ENCODE data around the gene PRKACB. TPM values are rescaled to one million over a fixed set of nuclear protein-coding genes. Genes with fewer than 3 reads are reported as not detected.
A peak's percentile ranks its signal among the peaks of the same experiment; 100 is the strongest.

PRKACB gene
- total and polyA plus RNA-seq, 4 donors = 14.1 to 51.5 (median 37.1) TPM

DNA sequence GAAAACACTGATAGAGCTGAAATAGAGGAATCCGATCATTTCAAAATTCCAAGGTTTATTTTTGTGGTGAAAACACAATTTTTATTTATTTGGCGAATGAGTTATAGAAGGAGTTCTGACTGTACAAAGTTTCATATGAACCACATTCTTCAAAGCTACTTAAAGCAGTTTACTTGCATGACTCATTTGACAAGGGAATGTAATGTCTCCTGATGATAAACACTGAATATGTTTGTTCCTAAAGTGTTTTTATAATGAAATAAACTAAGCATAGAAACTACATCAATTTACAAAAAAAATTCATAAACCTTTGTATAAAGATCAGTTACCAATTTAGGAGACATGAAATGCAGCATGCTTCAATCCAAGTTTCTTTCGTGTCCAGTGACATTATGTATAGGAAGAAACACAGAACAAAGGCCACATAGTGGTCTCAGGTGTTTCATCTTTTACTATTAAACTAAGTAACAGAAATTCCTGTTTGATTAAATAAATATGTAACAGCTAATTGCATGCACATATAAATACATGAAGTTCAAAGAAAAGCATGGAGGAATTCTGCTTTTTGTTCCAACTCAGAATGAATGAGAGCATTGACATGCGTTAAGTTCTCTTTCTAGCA is 2.5 kb downstream of the PRKACB start:
- intact Hi-C loops (cut with DNase I) = loop anchor here in 1 of 2 donors (10.0 kb wide), 1 partner anchor 608 kb away; no protein-coding TSS in a partner anchor
- Histone ChIP-seq H3K27ac (ENCODE audit: low read depth in 1 of 2, low read length in 2 of 2) (no peak overlapping the region), H3K36me3 (ENCODE audit: control insufficient read depth in 1 of 2, insufficient read depth in 2 of 2, low read length in 1 of 2) (no peaks in the 10 kb centered on the region), H3K4me3 (ENCODE audit: low read length in 2 of 2) (no peak overlapping the region), H3K9me3 (ENCODE audit: control insufficient read depth, low read length) (no peaks in the 10 kb centered on the region), H3K27me3 (ENCODE audit: control insufficient read depth in 1 of 2, insufficient read depth in 2 of 2, low read length in 1 of 2) (no peaks in the 10 kb centered on the region), H3K4me1 (ENCODE audit: control insufficient read depth in 1 of 2, insufficient read depth in 2 of 2, low read length in 2 of 2) (no peaks in the 10 kb centered on the region)
- ATAC-seq (ENCODE audit: low FRiP score) (no peak), DNase-seq (no peak)
- 88 to 93% methylated on average over 4 of the region's 4 CpGs for WGBS, 2 donors

- ATAC-seq (ENCODE audit: low FRiP score) (no peak), DNase-seq (no peak)
- no peaks in the 10 kb centered on the region for H3K27me3 ChIP-seq (ENCODE audit: control insufficient read depth in 1 of 2, insufficient read depth in 2 of 2, low read length in 1 of 2)
- intact Hi-C loops (cut with DNase I) = loop anchor here in 1 of 2 donors (10.0 kb wide), 1 partner anchor 606 kb away; no protein-coding TSS in a partner anchor
- no peak overlapping the region for H3K27ac ChIP-seq (ENCODE audit: low read depth in 1 of 2, low read length in 2 of 2)
- no peaks in the 10 kb centered on the region for H3K9me3 ChIP-seq (ENCODE audit: control insufficient read depth, low read length)
- H3K36me3 ChIP-seq (ENCODE audit: control insufficient read depth in 1 of 2, insufficient read depth in 2 of 2, low read length in 1 of 2) = no peaks in the 10 kb centered on the region
- H3K4me3 ChIP-seq (ENCODE audit: low read length in 2 of 2) = no peak overlapping the region
- H3K4me1 ChIP-seq (ENCODE audit: control insufficient read depth in 1 of 2, insufficient read depth in 2 of 2, low read length in 2 of 2) = no peaks in the 10 kb centered on the region
- WGBS, 2 donors = 94 to 97% methylated on average over 1 of the region's 1 CpG
These were observed 4.7 kb downstream of the PRKACB start for GRCh38 chr1:84148758-84149157.

- H3K4me1 ChIP-seq (ENCODE audit: control insufficient read depth in 1 of 2, insufficient read depth in 2 of 2, low read length in 2 of 2) = peaks cover 0 to 5% of the 10 kb centered on the region in 2 donors
- no peak overlapping the region for H3K4me3 ChIP-seq (ENCODE audit: low read length in 2 of 2)
- no peaks in the 10 kb centered on the region for H3K27me3 ChIP-seq (ENCODE audit: control insufficient read depth in 1 of 2, insufficient read depth in 2 of 2, low read length in 1 of 2)
- H3K9me3 ChIP-seq (ENCODE audit: control insufficient read depth, low read length) = no peaks in the 10 kb centered on the region
- ATAC-seq (ENCODE audit: low FRiP score) (no peak), DNase-seq (no peak)
- no peaks in the 10 kb centered on the region for H3K36me3 ChIP-seq (ENCODE audit: control insufficient read depth in 1 of 2, insufficient read depth in 2 of 2, low read length in 1 of 2)
- WGBS, 2 donors = 96 to 100% methylated on average over 3 of the region's 3 CpGs
- intact Hi-C loops (cut with DNase I) = loop anchor here in 1 of 2 donors (10.0 kb wide), 1 partner anchor 622 kb away; no protein-coding TSS in a partner anchor
- no peak overlapping the region for H3K27ac ChIP-seq (ENCODE audit: low read depth in 1 of 2, low read length in 2 of 2)
These were observed 8.6 kb downstream of the PRKACB start for GRCh38 chr1:84152649-84153056.

GRCh38 chr1:84155517-84155916 is 11.4 kb downstream of the PRKACB start:
- Histone ChIP-seq H3K9me3 (ENCODE audit: control insufficient read depth, low read length) (no peaks in the 10 kb centered on the region), H3K36me3 (ENCODE audit: control insufficient read depth in 1 of 2, insufficient read depth in 2 of 2, low read length in 1 of 2) (no peaks in the 10 kb centered on the region), H3K27ac (ENCODE audit: low read depth in 1 of 2, low read length in 2 of 2) (no peak overlapping the region), H3K27me3 (ENCODE audit: control insufficient read depth in 1 of 2, insufficient read depth in 2 of 2, low read length in 1 of 2) (no peaks in the 10 kb centered on the region), H3K4me1 (ENCODE audit: control insufficient read depth in 1 of 2, insufficient read depth in 2 of 2, low read length in 2 of 2) (peaks cover 0 to 5% of the 10 kb centered on the region in 2 donors), H3K4me3 (ENCODE audit: low read length in 2 of 2) (no peak overlapping the region)
- intact Hi-C loops (cut with DNase I) = loop anchor here in 1 of 2 donors (10.0 kb wide), 1 partner anchor 619 kb away; no protein-coding TSS in a partner anchor
- DNase-seq = no peak
- 94 to 98% methylated on average over 3 of the region's 3 CpGs for WGBS, 2 donors
- no peak for ATAC-seq (ENCODE audit: low FRiP score)

DNA sequence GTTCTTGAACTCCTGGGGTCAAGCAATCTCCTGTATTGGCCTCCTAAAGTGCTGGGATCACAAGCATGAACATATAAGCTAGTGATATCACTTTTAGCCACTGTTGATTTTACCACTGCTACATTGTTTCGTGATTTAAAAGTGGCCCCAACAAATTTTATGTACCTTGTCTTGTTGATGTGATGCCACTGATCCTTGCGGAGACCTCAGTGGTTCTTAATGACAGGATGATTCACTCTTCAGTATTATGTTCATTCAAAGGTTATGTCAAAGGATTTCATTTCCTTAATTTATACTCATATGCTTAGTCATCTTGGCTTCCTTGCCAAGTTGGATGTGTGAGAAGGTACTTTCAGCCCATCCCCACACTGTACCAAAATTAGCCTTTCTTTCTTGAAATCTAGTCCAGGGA is 12.1 kb downstream of the PRKACB start:
- H3K36me3 ChIP-seq (ENCODE audit: control insufficient read depth in 1 of 2, insufficient read depth in 2 of 2, low read length in 1 of 2) = no peaks in the 10 kb centered on the region
- H3K4me3 ChIP-seq (ENCODE audit: low read length in 2 of 2) = no peak overlapping the region
- peak overlapping the region in 1 of 2 donors; percentile 14 for H3K27ac ChIP-seq (ENCODE audit: low read depth in 1 of 2, low read length in 2 of 2)
- DNase-seq (no peak), ATAC-seq (ENCODE audit: low FRiP score) (no peak)
- peaks cover 0 to 5% of the 10 kb centered on the region in 2 donors for H3K4me1 ChIP-seq (ENCODE audit: control insufficient read depth in 1 of 2, insufficient read depth in 2 of 2, low read length in 2 of 2)
- no peaks in the 10 kb centered on the region for H3K27me3 ChIP-seq (ENCODE audit: control insufficient read depth in 1 of 2, insufficient read depth in 2 of 2, low read length in 1 of 2)
- intact Hi-C loops (cut with DNase I) = loop anchor here in 1 of 2 donors (10.0 kb wide), 1 partner anchor 619 kb away; no protein-coding TSS in a partner anchor
- 42 to 45% methylated on average over 2 of the region's 2 CpGs for WGBS, 2 donors
- H3K9me3 ChIP-seq (ENCODE audit: control insufficient read depth, low read length) = no peaks in the 10 kb centered on the region

DNA sequence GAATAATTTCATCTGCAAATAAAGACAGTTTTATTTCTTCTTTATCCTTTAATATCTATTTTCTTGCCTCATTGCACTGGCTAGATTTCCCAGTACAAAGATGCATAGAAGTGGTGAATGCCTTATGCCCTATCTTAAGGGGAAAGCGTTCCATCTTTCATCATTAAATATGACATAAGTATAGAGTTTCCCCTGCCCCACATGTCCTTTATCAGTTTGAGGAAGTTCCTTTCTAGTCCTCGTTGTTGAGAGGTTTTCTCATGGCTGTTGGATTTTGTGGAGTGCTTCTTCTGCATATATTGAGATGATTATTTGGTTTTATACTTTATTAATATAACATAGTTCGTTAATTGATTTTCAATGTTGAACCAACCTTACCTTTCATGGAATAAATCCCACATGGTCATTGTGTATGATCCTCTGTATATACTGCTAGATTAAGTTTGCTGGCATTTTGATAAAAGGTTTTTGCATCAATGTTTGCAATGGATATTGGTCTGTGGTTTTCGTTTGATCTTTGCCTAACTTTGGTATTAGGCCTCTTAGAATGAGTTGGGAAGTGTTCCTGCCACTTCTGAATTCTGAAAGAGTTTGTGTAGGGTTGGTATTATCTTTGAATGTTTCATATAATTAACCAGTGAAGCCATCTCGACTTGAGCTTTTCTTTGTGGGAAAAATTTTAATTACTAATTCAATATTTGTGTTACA is 15.6 kb downstream of the PRKACB start:
- no peak for ATAC-seq (ENCODE audit: low FRiP score)
- no peaks in the 10 kb centered on the region for H3K9me3 ChIP-seq (ENCODE audit: control insufficient read depth, low read length)
- WGBS, 2 donors = 93% methylated on average over 5 of the region's 5 CpGs
- H3K4me3 ChIP-seq (ENCODE audit: low read length in 2 of 2) = no peak overlapping the region
- DNase-seq = no peak
- H3K27ac ChIP-seq (ENCODE audit: low read depth in 1 of 2, low read length in 2 of 2) = no peak overlapping the region
- H3K36me3 ChIP-seq (ENCODE audit: control insufficient read depth in 1 of 2, insufficient read depth in 2 of 2, low read length in 1 of 2) = no peaks in the 10 kb centered on the region
- intact Hi-C loops (cut with DNase I) = loop anchor here in 1 of 2 donors (10.0 kb wide), 1 partner anchor 615 kb away; no protein-coding TSS in a partner anchor
- no peaks in the 10 kb centered on the region for H3K27me3 ChIP-seq (ENCODE audit: control insufficient read depth in 1 of 2, insufficient read depth in 2 of 2, low read length in 1 of 2)
- H3K4me1 ChIP-seq (ENCODE audit: control insufficient read depth in 1 of 2, insufficient read depth in 2 of 2, low read length in 2 of 2) = peaks cover 0 to 5% of the 10 kb centered on the region in 2 donors

- H3K27ac ChIP-seq (ENCODE audit: low read depth in 1 of 2, low read length in 2 of 2) = no peak overlapping the region
- intact Hi-C loops (cut with DNase I) = no loop called here
- ATAC-seq (ENCODE audit: low FRiP score) (no peak), DNase-seq (no peak)
- no peak overlapping the region for H3K4me3 ChIP-seq (ENCODE audit: low read length in 2 of 2)
- H3K36me3 ChIP-seq (ENCODE audit: control insufficient read depth in 1 of 2, insufficient read depth in 2 of 2, low read length in 1 of 2) = no peaks in the 10 kb centered on the region
- no peaks in the 10 kb centered on the region for H3K9me3 ChIP-seq (ENCODE audit: control insufficient read depth, low read length)
- H3K4me1 ChIP-seq (ENCODE audit: control insufficient read depth in 1 of 2, insufficient read depth in 2 of 2, low read length in 2 of 2) = no peaks in the 10 kb centered on the region
- H3K27me3 ChIP-seq (ENCODE audit: control insufficient read depth in 1 of 2, insufficient read depth in 2 of 2, low read length in 1 of 2) = no peaks in the 10 kb centered on the region
- 97 to 99% methylated on average over 2 of the region's 2 CpGs for WGBS, 2 donors
These were observed 18.2 kb downstream of the PRKACB start for GRCh38 chr1:84162295-84162694.

- H3K4me3 ChIP-seq (ENCODE audit: low read length in 2 of 2) = no peak overlapping the region
- intact Hi-C loops (cut with DNase I) = no loop called here
- H3K27me3 ChIP-seq (ENCODE audit: control insufficient read depth in 1 of 2, insufficient read depth in 2 of 2, low read length in 1 of 2) = no peaks in the 10 kb centered on the region
- H3K27ac ChIP-seq (ENCODE audit: low read depth in 1 of 2, low read length in 2 of 2) = no peak overlapping the region
- ATAC-seq (ENCODE audit: low FRiP score) (no peak), DNase-seq (no peak)
- WGBS, 2 donors = 95 to 96% methylated on average over 7 of the region's 7 CpGs
- H3K9me3 ChIP-seq (ENCODE audit: control insufficient read depth, low read length) = no peaks in the 10 kb centered on the region
- H3K36me3 ChIP-seq (ENCODE audit: control insufficient read depth in 1 of 2, insufficient read depth in 2 of 2, low read length in 1 of 2) = no peaks in the 10 kb centered on the region
- no peaks in the 10 kb centered on the region for H3K4me1 ChIP-seq (ENCODE audit: control insufficient read depth in 1 of 2, insufficient read depth in 2 of 2, low read length in 2 of 2)
These were observed 19.3 kb downstream of the PRKACB start for GRCh38 chr1:84163123-84163931.
